Right lobe of liver (tissue), 6 donors: ENCODE measurements around the gene ZNF134. TPM values are rescaled to one million over a fixed set of nuclear protein-coding genes. Genes with fewer than 3 reads are reported as not detected.

Experiments
- ATAC-seq, 4 donors: fragments of 200-7000 bp; cut with Tn5 transposase; one replicate each; pipeline ENCODE4 v1.9.1; 2020; ENCODE audit warnings: mild to moderate bottlenecking in 4 of 4, moderate library complexity in 4 of 4
- DNase-seq, 3 donors: peaks; one replicate each; pipeline ENCODE4 v3.0.0-alpha.2; 2020
- H3K27ac ChIP-seq, 3 donors: fragments of 200-600 bp; one replicate each; pipeline ENCODE4 v1.8.0; 2022
- H3K27me3 ChIP-seq, 2 donors: fragments of 200-600 bp; one replicate each; pipeline ENCODE4 v1.8.0; 2022
- H3K36me3 ChIP-seq, 4 donors: fragments of 200-600 bp; sonication (generic) in 1 of 4; one replicate each; pipeline versions ENCODE4 v1.5.1 to v1.8.0; 2017 to 2022; ENCODE audit warnings: control low read depth in 1 of 4
- H3K4me1 ChIP-seq, 4 donors: fragments of 200-600 bp; sonication (generic) in 1 of 4; one replicate each; pipeline versions ENCODE4 v1.5.1 to v1.8.0; 2017 to 2022; ENCODE audit warnings: control low read depth in 1 of 4
- H3K4me3 ChIP-seq, 3 donors: fragments of 200-600 bp; one replicate each; pipeline ENCODE4 v1.8.0; 2022
- H3K9me3 ChIP-seq, 4 donors: fragments of 200-600 bp; sonication (generic) in 1 of 4; one replicate each; pipeline versions ENCODE4 v1.5.1 to v1.8.0; 2017 to 2022; ENCODE audit warnings: control low read depth in 1 of 4
- POLR2A ChIP-seq: fragments of 450-650 bp; IDR thresholded peaks from one replicate; pipeline ENCODE4 v1.6.1; 2017; ENCODE audit warnings: antibody characterized with exemption, mild to moderate bottlenecking
- WGBS: methylation state at CpG from one replicate; pipeline ENCODE4 v1.1.6; 2018; ENCODE audit warnings: low coverage, low lambda C conversion rate; ENCODE audit not compliant: insufficient coverage; ENCODE audit errors: missing lambda C conversion rate; 5-methylcytosine and 5-hydroxymethylcytosine counted together
- intact Hi-C, 2 donors: fragments of 100-400 bp; cut with DNase I; formaldehyde crosslinking; loops; one replicate each; pipeline versions ENCODE4 v1.11.2 to v1.14.1; 2022
- total RNA-seq, 6 experiments: library from RNA; depleted of rRNA in 2 of 6; stranded (reverse); fragments of >200 nt in 2 of 6; fragmentation: NEBNext Ultra II Directional in 3 of 6; extraction: Animal tissue kit (Norgen Biotek cat#: 25700) in 3 of 6; gene quantifications; one replicate each; pipeline versions ENCODE4 v1.1.0 to v1.2.4, GENCODE V29; 2016 to 2023
- TF ChIP-seq, protein P1 (sequence below), 4 donors: fragments of 200-600 bp in 3 of 4; fragments of 450-650 bp in 1 of 4; IDR thresholded peaks; one replicate each; pipeline versions ENCODE4 v1.5.1 to v1.8.0; 2016 to 2022; ENCODE audit warnings: antibody characterized with exemption in 4 of 4, mild to moderate bottlenecking in 2 of 4
- donor health status: DM: no; HTN: yes; CAD: no.
- donor health status: DM: no; HTN: no; CAD: no.
- donor health status: DM: no; HTN: no; CAD: no.
- donor health status: DM: no; HTN: yes; CAD: no.
- donor health status: DM: no; HTN: yes; CAD: no.

ZNF134 gene
- total RNA-seq, 6 experiments from 2014 or later: 3.6 to 8.9 (median 5.0) TPM

DNA sequence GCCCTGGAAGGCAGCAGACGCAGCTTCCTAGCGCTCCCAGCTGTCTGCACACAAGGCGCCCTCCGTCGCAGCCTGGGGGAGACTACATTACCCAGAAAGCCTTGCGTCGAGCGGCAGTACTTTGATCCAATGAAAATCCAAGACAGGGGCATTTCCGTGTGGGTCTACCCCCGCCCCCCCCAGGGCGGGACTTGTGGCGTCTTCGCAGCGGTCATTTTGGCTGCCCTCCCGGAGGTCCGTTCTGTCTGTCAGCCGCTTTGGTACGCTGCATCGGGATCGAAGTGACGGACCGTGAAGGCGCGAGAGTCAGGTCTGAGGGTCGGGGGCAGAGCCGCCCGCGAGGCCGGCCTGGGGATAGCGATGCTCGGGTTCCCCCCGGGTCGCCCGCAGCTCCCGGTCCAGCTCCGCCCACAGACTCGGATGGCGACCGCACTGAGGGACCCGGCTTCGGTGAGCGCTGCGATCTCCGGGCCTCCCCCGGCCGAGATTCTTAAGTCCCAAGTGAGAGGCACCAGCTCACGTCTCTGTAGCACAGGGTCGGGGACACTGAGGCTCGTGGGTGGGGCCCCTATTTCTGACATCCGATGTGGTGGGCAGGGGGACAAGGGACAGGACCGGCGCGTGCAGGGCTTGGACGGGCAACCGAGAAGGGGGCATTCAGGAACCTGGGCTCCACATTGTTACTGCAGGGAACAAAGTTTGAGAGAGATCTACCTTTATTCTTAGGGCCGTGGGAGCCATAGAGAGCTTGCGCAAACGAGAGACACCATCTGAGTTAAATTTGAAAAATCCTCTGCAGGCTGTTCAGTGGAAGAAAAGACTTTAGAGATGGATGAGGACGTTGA is 19.2 kb downstream of the ZNF134 start, which contains the start of gene ZNF211:
Gene ZNF211, plus strand, starts transcription at position 182 of the 845 bp plus-strand sequence. Its CDS starts 179 bp downstream, at position 361.
- H3K27ac ChIP-seq: peak within 1 kb of the TSS; percentile 25 to 53 (median 47)
- WGBS: 11% methylated on average over 8 of the region's 59 CpGs
- no peak for TF ChIP-seq POLR2A
- TF ChIP-seq, protein P1, sequence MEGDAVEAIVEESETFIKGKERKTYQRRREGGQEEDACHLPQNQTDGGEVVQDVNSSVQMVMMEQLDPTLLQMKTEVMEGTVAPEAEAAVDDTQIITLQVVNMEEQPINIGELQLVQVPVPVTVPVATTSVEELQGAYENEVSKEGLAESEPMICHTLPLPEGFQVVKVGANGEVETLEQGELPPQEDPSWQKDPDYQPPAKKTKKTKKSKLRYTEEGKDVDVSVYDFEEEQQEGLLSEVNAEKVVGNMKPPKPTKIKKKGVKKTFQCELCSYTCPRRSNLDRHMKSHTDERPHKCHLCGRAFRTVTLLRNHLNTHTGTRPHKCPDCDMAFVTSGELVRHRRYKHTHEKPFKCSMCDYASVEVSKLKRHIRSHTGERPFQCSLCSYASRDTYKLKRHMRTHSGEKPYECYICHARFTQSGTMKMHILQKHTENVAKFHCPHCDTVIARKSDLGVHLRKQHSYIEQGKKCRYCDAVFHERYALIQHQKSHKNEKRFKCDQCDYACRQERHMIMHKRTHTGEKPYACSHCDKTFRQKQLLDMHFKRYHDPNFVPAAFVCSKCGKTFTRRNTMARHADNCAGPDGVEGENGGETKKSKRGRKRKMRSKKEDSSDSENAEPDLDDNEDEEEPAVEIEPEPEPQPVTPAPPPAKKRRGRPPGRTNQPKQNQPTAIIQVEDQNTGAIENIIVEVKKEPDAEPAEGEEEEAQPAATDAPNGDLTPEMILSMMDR (IDR thresholded peaks at IDR 0.05): no peak
- H3K36me3 ChIP-seq: peaks cover 0 to 13% (median 6%) of the 10 kb centered on the region in 4 donors
- H3K4me3 ChIP-seq: peak within 1 kb of the TSS; percentile 78 to 87 (median 84)
- DNase-seq (peak; percentile 88 to 95 (median 94)), ATAC-seq (peak; percentile 100)
- no peaks in the 10 kb centered on the region for H3K27me3 ChIP-seq
- H3K4me1 ChIP-seq: peaks cover 0 to 2% (median 0%) of the 10 kb centered on the region in 4 donors
- H3K9me3 ChIP-seq: peaks cover 0 to 17% (median 2%) of the 10 kb centered on the region in 4 donors
- intact Hi-C loops: no loop called here

DNA sequence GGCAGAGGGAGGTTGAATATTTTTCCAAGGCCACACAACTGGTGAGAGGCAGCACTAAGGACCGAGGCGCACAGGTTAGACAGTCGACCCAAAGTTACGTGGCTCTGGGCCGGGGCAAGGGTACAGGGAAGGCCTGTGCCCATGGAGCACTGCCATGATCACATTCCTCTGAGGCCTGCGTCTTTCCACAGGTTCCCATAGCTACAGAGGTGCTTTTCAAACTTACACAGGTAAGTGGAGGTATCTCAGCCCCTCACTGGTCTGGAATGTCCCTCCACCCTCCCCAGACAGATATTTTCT is 19.7 kb downstream of the ZNF134 start:
- Histone ChIP-seq H3K4me3 (peak overlapping the region; percentile 78 to 87 (median 84)), H3K27me3 (no peaks in the 10 kb centered on the region), H3K36me3 (peaks cover 0 to 18% (median 6%) of the 10 kb centered on the region in 4 donors), H3K9me3 (peaks cover 0 to 15% (median 4%) of the 10 kb centered on the region in 4 donors), H3K4me1 (peaks cover 0 to 2% (median 0%) of the 10 kb centered on the region in 4 donors), H3K27ac (no peak overlapping the region)
- intact Hi-C loops: no loop called here
- TF ChIP-seq, protein P1 (IDR thresholded peaks at IDR 0.05): no peak
- TF ChIP-seq POLR2A: no peak
- WGBS: 44% methylated on average over 1 of the region's 6 CpGs
- DNase-seq: no peak
- no peak for ATAC-seq

DNA sequence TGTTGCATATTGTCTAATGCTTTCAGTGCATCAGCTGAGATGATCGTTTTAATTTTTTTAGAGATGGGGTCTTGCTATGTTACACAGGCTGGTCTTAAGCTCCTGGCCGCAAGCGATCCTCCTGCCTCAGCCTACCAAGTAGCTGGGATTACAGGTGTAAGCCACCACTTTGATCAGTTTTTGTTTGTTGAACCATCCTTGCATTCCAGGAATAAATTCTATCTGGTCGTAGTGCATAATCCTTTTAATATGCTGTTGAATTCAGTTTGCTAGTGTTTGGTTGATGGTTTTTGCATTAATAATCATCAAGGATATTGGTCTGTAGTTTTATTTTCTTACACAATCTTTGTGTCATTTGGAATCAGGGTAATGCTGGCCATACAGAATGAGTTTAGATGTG is 23.3 kb downstream of the ZNF134 start:
- no peak overlapping the region for H3K4me3 ChIP-seq
- H3K4me1 ChIP-seq: peaks cover 0 to 2% (median 0%) of the 10 kb centered on the region in 4 donors
- DNase-seq (no peak), ATAC-seq (no peak)
- peaks cover 0 to 27% (median 8%) of the 10 kb centered on the region in 4 donors for H3K9me3 ChIP-seq
- TF ChIP-seq POLR2A: no peak
- TF ChIP-seq, protein P1 (IDR thresholded peaks at IDR 0.05): no peak
- H3K27me3 ChIP-seq: no peaks in the 10 kb centered on the region
- WGBS: 87% methylated on average over 3 of the region's 4 CpGs
- intact Hi-C loops: no loop called here
- H3K27ac ChIP-seq: no peak overlapping the region
- H3K36me3 ChIP-seq: peaks cover 0 to 48% (median 18%) of the 10 kb centered on the region in 4 donors

DNA sequence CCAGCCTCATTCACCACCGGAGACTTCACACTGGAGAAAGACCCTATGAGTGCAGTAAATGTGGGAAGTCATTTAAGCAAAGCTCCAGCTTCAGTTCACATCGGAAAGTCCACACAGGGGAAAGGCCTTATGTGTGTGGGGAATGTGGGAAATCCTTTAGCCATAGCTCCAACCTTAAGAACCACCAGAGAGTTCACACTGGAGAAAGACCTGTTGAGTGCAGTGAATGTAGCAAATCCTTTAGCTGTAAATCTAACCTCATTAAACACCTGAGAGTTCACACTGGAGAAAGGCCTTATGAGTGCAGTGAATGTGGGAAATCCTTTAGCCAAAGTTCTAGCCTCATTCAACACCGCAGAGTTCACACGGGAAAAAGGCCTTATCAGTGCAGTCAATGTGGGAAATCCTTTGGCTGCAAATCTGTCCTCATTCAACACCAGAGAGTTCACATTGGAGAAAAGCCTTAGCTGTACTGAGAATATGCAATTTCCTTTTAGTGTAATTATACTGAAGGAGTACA is 27.7 kb downstream of the ZNF134 start:
- H3K4me3 ChIP-seq: no peak overlapping the region
- H3K9me3 ChIP-seq: peaks cover 0 to 30% (median 9%) of the 10 kb centered on the region in 4 donors
- H3K36me3 ChIP-seq: peaks cover 0 to 42% (median 12%) of the 10 kb centered on the region in 4 donors
- H3K27me3 ChIP-seq: no peaks in the 10 kb centered on the region
- H3K4me1 ChIP-seq: no peaks in the 10 kb centered on the region
- no peak for TF ChIP-seq POLR2A
- TF ChIP-seq, protein P1 (IDR thresholded peaks at IDR 0.05): no peak
- intact Hi-C loops: no loop called here
- no peak overlapping the region for H3K27ac ChIP-seq
- WGBS: 94% methylated on average over 2 of the region's 4 CpGs
- DNase-seq (no peak), ATAC-seq (no peak)
